ENCODE measurements around the gene FGG. TPM values are rescaled to one million over a fixed set of nuclear protein-coding genes. Genes with fewer than 3 reads are reported as not detected.

The FGG gene
- total and polyA plus RNA-seq, 2 of the 8 experiments (the other 6 are each of a cell fraction or from before 2014, with no cell fraction given), result not detected

DNA sequence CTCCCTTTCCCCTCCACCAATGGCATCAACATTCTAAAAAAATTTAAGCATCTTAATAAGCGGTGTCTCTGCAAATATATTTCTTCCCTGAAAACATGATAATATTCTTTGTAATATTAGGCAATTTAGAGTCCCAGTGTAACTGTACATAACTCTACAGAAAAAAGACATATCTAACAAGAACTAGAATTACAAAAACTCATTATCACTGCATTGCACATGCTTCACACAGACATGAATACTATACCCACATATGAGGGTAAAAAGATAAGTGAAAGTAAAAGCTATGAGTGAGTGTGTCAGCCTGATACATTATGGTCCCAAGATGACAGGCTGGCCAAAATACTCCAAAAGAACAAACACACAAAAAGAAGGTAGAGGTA lies 52.0 kb downstream of the FGG start (continued):
- TF ChIP-seq, protein P1, sequence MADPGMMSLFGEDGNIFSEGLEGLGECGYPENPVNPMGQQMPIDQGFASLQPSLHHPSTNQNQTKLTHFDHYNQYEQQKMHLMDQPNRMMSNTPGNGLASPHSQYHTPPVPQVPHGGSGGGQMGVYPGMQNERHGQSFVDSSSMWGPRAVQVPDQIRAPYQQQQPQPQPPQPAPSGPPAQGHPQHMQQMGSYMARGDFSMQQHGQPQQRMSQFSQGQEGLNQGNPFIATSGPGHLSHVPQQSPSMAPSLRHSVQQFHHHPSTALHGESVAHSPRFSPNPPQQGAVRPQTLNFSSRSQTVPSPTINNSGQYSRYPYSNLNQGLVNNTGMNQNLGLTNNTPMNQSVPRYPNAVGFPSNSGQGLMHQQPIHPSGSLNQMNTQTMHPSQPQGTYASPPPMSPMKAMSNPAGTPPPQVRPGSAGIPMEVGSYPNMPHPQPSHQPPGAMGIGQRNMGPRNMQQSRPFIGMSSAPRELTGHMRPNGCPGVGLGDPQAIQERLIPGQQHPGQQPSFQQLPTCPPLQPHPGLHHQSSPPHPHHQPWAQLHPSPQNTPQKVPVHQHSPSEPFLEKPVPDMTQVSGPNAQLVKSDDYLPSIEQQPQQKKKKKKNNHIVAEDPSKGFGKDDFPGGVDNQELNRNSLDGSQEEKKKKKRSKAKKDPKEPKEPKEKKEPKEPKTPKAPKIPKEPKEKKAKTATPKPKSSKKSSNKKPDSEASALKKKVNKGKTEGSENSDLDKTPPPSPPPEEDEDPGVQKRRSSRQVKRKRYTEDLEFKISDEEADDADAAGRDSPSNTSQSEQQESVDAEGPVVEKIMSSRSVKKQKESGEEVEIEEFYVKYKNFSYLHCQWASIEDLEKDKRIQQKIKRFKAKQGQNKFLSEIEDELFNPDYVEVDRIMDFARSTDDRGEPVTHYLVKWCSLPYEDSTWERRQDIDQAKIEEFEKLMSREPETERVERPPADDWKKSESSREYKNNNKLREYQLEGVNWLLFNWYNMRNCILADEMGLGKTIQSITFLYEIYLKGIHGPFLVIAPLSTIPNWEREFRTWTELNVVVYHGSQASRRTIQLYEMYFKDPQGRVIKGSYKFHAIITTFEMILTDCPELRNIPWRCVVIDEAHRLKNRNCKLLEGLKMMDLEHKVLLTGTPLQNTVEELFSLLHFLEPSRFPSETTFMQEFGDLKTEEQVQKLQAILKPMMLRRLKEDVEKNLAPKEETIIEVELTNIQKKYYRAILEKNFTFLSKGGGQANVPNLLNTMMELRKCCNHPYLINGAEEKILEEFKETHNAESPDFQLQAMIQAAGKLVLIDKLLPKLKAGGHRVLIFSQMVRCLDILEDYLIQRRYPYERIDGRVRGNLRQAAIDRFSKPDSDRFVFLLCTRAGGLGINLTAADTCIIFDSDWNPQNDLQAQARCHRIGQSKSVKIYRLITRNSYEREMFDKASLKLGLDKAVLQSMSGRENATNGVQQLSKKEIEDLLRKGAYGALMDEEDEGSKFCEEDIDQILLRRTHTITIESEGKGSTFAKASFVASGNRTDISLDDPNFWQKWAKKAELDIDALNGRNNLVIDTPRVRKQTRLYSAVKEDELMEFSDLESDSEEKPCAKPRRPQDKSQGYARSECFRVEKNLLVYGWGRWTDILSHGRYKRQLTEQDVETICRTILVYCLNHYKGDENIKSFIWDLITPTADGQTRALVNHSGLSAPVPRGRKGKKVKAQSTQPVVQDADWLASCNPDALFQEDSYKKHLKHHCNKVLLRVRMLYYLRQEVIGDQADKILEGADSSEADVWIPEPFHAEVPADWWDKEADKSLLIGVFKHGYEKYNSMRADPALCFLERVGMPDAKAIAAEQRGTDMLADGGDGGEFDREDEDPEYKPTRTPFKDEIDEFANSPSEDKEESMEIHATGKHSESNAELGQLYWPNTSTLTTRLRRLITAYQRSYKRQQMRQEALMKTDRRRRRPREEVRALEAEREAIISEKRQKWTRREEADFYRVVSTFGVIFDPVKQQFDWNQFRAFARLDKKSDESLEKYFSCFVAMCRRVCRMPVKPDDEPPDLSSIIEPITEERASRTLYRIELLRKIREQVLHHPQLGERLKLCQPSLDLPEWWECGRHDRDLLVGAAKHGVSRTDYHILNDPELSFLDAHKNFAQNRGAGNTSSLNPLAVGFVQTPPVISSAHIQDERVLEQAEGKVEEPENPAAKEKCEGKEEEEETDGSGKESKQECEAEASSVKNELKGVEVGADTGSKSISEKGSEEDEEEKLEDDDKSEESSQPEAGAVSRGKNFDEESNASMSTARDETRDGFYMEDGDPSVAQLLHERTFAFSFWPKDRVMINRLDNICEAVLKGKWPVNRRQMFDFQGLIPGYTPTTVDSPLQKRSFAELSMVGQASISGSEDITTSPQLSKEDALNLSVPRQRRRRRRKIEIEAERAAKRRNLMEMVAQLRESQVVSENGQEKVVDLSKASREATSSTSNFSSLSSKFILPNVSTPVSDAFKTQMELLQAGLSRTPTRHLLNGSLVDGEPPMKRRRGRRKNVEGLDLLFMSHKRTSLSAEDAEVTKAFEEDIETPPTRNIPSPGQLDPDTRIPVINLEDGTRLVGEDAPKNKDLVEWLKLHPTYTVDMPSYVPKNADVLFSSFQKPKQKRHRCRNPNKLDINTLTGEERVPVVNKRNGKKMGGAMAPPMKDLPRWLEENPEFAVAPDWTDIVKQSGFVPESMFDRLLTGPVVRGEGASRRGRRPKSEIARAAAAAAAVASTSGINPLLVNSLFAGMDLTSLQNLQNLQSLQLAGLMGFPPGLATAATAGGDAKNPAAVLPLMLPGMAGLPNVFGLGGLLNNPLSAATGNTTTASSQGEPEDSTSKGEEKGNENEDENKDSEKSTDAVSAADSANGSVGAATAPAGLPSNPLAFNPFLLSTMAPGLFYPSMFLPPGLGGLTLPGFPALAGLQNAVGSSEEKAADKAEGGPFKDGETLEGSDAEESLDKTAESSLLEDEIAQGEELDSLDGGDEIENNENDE (IDR thresholded peaks at IDR 0.05; ENCODE audit: insufficient replicate concordance, low read length), result no peak
- no peak for TF ChIP-seq RFX5 (IDR thresholded peaks at IDR 0.05; ENCODE audit: borderline replicate concordance, low read depth, low read length)

All from H1 (cell line).